ENCODE results near the gene PTPRQ.

DNA sequence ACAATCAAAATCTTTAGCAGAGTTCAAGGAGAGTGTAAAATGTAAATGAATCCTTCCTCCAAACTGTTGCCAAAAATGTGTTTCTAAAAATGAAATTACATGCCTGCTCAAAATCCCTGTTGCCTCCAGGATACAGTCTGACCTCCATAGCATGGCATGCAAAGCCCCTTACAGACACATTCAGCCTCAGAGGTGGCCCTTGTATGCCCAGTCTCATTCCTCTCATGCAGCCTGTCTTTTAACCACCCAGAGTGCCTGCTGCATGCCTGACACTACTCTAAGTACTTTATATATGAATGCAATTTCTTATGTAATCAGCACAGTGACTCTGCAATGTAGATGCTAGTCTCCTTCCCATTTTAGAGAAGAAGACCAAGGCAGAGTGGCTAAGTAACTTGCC, 24.4 kb upstream of the PTPRQ start:
- TF ChIP-seq, protein P1, sequence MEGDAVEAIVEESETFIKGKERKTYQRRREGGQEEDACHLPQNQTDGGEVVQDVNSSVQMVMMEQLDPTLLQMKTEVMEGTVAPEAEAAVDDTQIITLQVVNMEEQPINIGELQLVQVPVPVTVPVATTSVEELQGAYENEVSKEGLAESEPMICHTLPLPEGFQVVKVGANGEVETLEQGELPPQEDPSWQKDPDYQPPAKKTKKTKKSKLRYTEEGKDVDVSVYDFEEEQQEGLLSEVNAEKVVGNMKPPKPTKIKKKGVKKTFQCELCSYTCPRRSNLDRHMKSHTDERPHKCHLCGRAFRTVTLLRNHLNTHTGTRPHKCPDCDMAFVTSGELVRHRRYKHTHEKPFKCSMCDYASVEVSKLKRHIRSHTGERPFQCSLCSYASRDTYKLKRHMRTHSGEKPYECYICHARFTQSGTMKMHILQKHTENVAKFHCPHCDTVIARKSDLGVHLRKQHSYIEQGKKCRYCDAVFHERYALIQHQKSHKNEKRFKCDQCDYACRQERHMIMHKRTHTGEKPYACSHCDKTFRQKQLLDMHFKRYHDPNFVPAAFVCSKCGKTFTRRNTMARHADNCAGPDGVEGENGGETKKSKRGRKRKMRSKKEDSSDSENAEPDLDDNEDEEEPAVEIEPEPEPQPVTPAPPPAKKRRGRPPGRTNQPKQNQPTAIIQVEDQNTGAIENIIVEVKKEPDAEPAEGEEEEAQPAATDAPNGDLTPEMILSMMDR (optimal IDR thresholded peaks at IDR 0.05 in 1 of 3, IDR thresholded peaks at IDR 0.05 in 1 of 3, conservative IDR thresholded peaks at IDR 0.05 in 1 of 3; ENCODE audit: extremely low read depth in 1 of 3, insufficient read depth in 2 of 3, low read length in 3 of 3) = no peak
- no peak for TF ChIP-seq EZH2 (IDR thresholded peaks at IDR 0.05; ENCODE audit: low read length)

Data from keratinocyte (primary cell).